ENCODE data around the gene PTGER3.

Gene PTGER3

DNA sequence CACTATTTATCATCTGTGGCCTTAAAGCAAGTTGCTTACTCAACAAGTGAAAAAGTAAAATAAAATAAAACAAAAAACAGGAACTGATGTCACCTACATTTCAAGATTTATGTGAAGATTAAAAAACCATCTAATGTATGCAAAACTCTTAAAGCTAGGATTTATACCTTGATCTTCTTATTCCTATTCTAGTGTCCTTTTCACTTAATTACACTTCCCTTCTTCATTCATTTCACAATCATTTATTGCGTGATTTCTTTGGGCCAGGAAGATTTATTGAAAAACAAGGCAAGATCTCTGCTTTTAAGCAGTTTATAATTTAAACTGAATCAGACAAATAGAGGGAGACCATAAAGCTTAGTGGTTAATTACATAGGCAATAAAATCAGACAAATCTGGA lies 18.6 kb downstream of the PTGER3 start:
- TF ChIP-seq, protein P1, sequence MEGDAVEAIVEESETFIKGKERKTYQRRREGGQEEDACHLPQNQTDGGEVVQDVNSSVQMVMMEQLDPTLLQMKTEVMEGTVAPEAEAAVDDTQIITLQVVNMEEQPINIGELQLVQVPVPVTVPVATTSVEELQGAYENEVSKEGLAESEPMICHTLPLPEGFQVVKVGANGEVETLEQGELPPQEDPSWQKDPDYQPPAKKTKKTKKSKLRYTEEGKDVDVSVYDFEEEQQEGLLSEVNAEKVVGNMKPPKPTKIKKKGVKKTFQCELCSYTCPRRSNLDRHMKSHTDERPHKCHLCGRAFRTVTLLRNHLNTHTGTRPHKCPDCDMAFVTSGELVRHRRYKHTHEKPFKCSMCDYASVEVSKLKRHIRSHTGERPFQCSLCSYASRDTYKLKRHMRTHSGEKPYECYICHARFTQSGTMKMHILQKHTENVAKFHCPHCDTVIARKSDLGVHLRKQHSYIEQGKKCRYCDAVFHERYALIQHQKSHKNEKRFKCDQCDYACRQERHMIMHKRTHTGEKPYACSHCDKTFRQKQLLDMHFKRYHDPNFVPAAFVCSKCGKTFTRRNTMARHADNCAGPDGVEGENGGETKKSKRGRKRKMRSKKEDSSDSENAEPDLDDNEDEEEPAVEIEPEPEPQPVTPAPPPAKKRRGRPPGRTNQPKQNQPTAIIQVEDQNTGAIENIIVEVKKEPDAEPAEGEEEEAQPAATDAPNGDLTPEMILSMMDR (IDR thresholded peaks at IDR 0.05; ENCODE audit: borderline replicate concordance, insufficient read depth, low read depth, low read length) = no peak
- H3K4me3 ChIP-seq (ENCODE audit: low read depth, low read length) = no peak overlapping the region

GRCh38 chr1:71027991-71028390 lies 19.6 kb downstream of the PTGER3 start:
- TF ChIP-seq, protein P1 (IDR thresholded peaks at IDR 0.05; ENCODE audit: borderline replicate concordance, insufficient read depth, low read depth, low read length) = no peak
- no peak overlapping the region for H3K4me3 ChIP-seq (ENCODE audit: low read depth, low read length)

DNA sequence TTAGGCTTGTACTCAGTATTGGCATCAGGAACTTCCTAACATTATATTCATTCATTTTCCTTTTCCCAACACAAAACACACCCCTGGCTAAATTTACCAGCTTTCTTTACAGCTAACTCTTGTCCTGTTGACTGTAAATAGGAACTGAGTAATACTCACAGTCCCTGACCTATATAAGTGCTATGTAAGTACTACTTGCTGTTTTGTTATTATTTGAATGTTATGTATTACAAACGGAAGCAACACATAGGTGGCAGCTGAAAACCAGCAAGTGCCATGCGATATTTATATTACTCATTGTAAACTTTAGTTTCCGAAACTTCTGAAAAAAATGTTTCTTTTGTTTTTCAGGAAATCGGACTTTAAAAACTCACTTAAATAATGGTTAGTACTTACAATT lies 21.5 kb downstream of the PTGER3 start:
- TF ChIP-seq, protein P1 (IDR thresholded peaks at IDR 0.05; ENCODE audit: borderline replicate concordance, insufficient read depth, low read depth, low read length) = no peak

DNA sequence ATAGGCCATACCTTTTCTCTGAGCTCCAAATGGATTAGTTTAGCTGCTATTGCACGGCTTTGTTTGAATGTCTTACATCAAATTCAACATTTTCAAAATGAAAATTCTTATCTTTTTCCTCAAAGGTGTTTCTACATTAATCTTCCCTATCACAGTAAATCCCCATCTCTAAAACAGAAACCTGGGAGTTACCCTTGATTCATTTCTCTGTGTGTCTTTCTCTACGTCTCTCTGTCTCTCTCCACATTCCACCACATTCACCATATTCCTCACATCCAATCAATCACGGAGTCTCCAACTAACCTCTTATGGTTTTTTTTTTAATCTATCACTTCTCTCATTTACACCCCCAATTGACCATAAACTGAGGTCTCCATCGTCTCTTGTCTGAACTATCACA lies 24.1 kb downstream of the PTGER3 start:
- TF ChIP-seq, protein P1 (IDR thresholded peaks at IDR 0.05; ENCODE audit: borderline replicate concordance, insufficient read depth, low read depth, low read length) = no peak
- no peak overlapping the region for H3K4me3 ChIP-seq (ENCODE audit: low read depth, low read length)

More for the DNA sequence above, 21.5 kb downstream of the PTGER3 start:
- H3K4me3 ChIP-seq (ENCODE audit: low read depth, low read length) = no peak overlapping the region

DNA sequence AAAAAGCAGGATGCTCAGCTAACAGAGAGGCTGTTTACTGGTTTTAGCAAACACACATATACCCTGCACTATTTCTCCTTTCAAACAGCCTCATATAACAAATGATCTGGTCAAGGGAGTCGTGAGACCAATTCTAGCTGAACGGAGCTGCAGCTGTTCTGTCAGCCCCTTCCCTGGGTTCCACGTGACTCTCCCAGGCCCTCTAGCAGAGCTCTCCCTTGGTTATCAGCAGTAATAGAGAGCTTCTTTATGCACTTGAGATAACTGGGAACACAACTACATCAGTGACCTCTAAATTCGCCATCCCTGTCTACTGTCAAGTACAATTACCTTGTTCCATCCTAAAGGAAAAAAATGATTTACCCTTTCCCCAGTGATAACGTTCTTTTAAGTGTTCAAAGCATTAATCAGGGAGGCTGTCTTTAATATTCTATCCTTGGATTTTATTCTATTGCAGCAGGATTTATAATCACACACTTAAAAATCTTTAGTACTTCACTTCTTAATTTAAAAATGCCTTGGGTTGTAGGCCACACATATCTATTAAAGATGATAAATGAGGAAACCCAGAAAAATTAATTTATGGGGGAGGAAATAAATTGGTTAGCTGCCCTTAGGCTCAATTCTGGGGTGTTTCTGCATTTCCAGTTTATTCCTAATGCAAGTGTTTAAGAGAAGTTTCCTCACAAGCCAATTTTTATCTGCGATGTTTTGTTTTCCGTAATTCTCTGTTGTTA lies 28.2 kb downstream of the PTGER3 start:
- no peak overlapping the region for H3K4me3 ChIP-seq (ENCODE audit: low read depth, low read length)
- TF ChIP-seq, protein P1 (IDR thresholded peaks at IDR 0.05; ENCODE audit: borderline replicate concordance, insufficient read depth, low read depth, low read length) = no peak

- TF ChIP-seq, protein P1 (IDR thresholded peaks at IDR 0.05; ENCODE audit: borderline replicate concordance, insufficient read depth, low read depth, low read length) = no peak
- no peak overlapping the region for H3K4me3 ChIP-seq (ENCODE audit: low read depth, low read length)
Observed at GRCh38 chr1:71018791-71019190, 28.8 kb downstream of the PTGER3 start.

DNA sequence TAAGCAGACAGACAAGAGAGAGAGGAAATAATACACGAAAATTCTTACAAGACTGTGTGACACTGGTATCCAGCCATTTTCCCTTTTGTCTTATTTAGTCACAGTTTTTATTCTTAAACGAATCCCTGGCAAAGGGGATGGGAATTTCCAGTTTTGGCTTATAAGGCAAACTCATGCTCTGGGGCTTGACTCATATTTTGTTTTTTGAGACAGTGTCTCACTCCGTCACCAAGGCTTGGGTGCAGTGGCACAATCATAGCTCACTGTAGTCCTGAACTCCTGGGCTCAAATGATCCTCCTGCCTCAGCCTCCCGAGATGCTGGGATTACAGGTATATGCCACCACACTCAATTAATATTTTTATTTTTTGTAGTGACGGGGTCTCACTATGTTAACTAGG lies 31.9 kb downstream of the PTGER3 start:
- TF ChIP-seq, protein P1 (IDR thresholded peaks at IDR 0.05; ENCODE audit: borderline replicate concordance, insufficient read depth, low read depth, low read length) = no peak
- H3K4me3 ChIP-seq (ENCODE audit: low read depth, low read length) = no peak overlapping the region

Measured in GM12875 (cell line).